HepG2 (cell line): ENCODE results near the gene GLYR1. TPM values are rescaled to one million over a fixed set of nuclear protein-coding genes. Genes with fewer than 3 reads are reported as not detected.
A peak's percentile ranks its signal among the peaks of the same experiment; 100 is the strongest.

ENCODE experiments used
- ARNT2 ChIP-seq: sonication (generic); formaldehyde crosslinking; IDR thresholded peaks from 2 replicates; pipeline ENCODE4 v1.8.0; 2022; ENCODE audit warnings: mild to moderate bottlenecking, low read depth, missing genetic modification reagents, moderate library complexity
- ATAD3A ChIP-seq: sonication (generic); formaldehyde crosslinking; IDR thresholded peaks from 2 replicates; pipeline ENCODE4 v1.4.0; 2020; ENCODE audit warnings: missing genetic modification reagents
- HOXD1 ChIP-seq: sonication (generic); formaldehyde crosslinking; IDR thresholded peaks from 2 replicates; pipeline ENCODE4 v1.5.0; 2020; ENCODE audit warnings: missing genetic modification reagents
- IKZF1 ChIP-seq: fragments of 450-650 bp; IDR thresholded peaks from 2 replicates; pipeline ENCODE4 v1.7.1; 2016
- KMT2A ChIP-seq: sonication (generic); formaldehyde crosslinking; IDR thresholded peaks from 2 replicates; pipeline ENCODE4 v1.4.0; 2020; ENCODE audit warnings: missing genetic modification reagents
- MED8 ChIP-seq: sonication (generic); formaldehyde crosslinking; IDR thresholded peaks from 2 replicates; pipeline ENCODE4 v1.8.1; 2023; ENCODE audit warnings: mild to moderate bottlenecking, missing genetic modification reagents; ENCODE audit not compliant: insufficient replicate concordance
- MXD4 ChIP-seq: IDR thresholded peaks from 2 replicates; pipeline ENCODE4 v1.6.1; 2016; ENCODE audit warnings: mild to moderate bottlenecking, missing biosample characterization, missing genetic modification reagents
- NCOA2 ChIP-seq: sonication (generic); formaldehyde crosslinking; IDR thresholded peaks from 2 replicates; pipeline ENCODE4 v1.8.0; 2022; ENCODE audit warnings: inconsistent platforms
- PHB2 ChIP-seq: fragments of 450-650 bp; IDR thresholded peaks from 2 replicates; pipeline ENCODE4 v1.6.1; 2018; ENCODE audit not compliant: partially characterized antibody
- RBFOX2 ChIP-seq: fragments of 200-400 bp; formaldehyde crosslinking; IDR thresholded peaks from 2 replicates; pipeline ENCODE4 v1.6.1; 2017; ENCODE audit warnings: low read depth, mild to moderate bottlenecking, low read length
- SIN3B ChIP-seq: fragments of 150-350 bp; IDR thresholded peaks from 2 replicates; pipeline ENCODE4 v1.6.1; 2014; ENCODE audit warnings: low read length
- SP5 ChIP-seq: IDR thresholded peaks from 2 replicates; pipeline ENCODE4 v1.6.1; 2016; ENCODE audit warnings: low read depth, borderline replicate concordance
- ZFP90 ChIP-seq: sonication (generic); formaldehyde crosslinking; IDR thresholded peaks from 2 replicates; pipeline ENCODE4 v1.8.0; 2022; ENCODE audit warnings: missing genetic modification reagents, mild to moderate bottlenecking, inconsistent platforms, borderline replicate concordance
- ZFP91 ChIP-seq: sonication (generic); formaldehyde crosslinking; IDR thresholded peaks from 2 replicates; pipeline ENCODE4 v1.9.0; 2022; ENCODE audit warnings: missing genetic modification reagents, mild to moderate bottlenecking, borderline replicate concordance
- ZIK1 ChIP-seq: sonication (generic); formaldehyde crosslinking; IDR thresholded peaks from 2 replicates; pipeline ENCODE4 v1.5.0; 2020; ENCODE audit warnings: mild to moderate bottlenecking, low read depth, missing genetic modification reagents, borderline replicate concordance
- ZNF674 ChIP-seq: sonication (generic); formaldehyde crosslinking; IDR thresholded peaks from 2 replicates; pipeline ENCODE4 v1.5.0; 2020; ENCODE audit warnings: low read depth, mild to moderate bottlenecking, missing genetic modification reagents
- ZNF782 ChIP-seq: sonication (generic); formaldehyde crosslinking; IDR thresholded peaks from 2 replicates; pipeline ENCODE4 v1.4.0; 2020; ENCODE audit warnings: missing genetic modification reagents, mild to moderate bottlenecking, borderline replicate concordance
- polyA plus RNA-seq, 8 experiments: library from polyadenylated mRNA; depleted of rRNA in 3 of 8; stranded (reverse) in 7 of 8; unstranded in 1 of 8; fragments of >200 nt; fragmentation: Illumina TruSeq in 4 of 8; extraction: Trizol in 4 of 8; gene quantifications; 2 replicates each; pipeline versions ENCODE4 v1.2.1 to v1.2.3, GENCODE V29; 2011 to 2016; ENCODE audit warnings: low read depth in 4 of 8, missing spikeins in 1 of 8, mixed read lengths in 1 of 8; ENCODE audit not compliant: insufficient read depth in 1 of 8
- total RNA-seq, 5 experiments: library from RNA; depleted of rRNA; stranded (reverse); fragments of >200 nt; fragmentation: Illumina TruSeq; extraction: Trizol; gene quantifications; 2 replicates each; pipeline ENCODE4 v1.2.3, GENCODE V29; 2016; ENCODE audit warnings: low read depth in 1 of 5
- TF ChIP-seq, protein P1 (sequence below), 2 experiments: IDR thresholded peaks; 2 replicates each; pipeline ENCODE4 v1.6.1; 2011 to 2012; ENCODE audit warnings: low read length in 2 of 2, borderline replicate concordance in 1 of 2, low read depth in 1 of 2, mild to moderate bottlenecking in 1 of 2, moderate library complexity in 1 of 2
- TF ChIP-seq, protein P2 (sequence below): sonication (generic); formaldehyde crosslinking; IDR thresholded peaks from 2 replicates; pipeline ENCODE4 v1.4.0; 2020; ENCODE audit warnings: mild to moderate bottlenecking, missing genetic modification reagents
- TF ChIP-seq, protein P3 (sequence below): IDR thresholded peaks from 2 replicates; pipeline ENCODE4 v1.6.1; 2016; ENCODE audit warnings: control low read depth
- TF ChIP-seq, protein P4 (sequence below): IDR thresholded peaks from 2 replicates; pipeline ENCODE4 v1.6.1; 2016; ENCODE audit warnings: missing genetic modification reagents, missing compliant biosample characterization

Gene GLYR1
- total and polyA plus RNA-seq, 2 of the 13 experiments (the other 11 are each of a cell fraction or from before 2014, with no cell fraction given), result 28.3 to 48.7 TPM

- TF ChIP-seq, protein P1, sequence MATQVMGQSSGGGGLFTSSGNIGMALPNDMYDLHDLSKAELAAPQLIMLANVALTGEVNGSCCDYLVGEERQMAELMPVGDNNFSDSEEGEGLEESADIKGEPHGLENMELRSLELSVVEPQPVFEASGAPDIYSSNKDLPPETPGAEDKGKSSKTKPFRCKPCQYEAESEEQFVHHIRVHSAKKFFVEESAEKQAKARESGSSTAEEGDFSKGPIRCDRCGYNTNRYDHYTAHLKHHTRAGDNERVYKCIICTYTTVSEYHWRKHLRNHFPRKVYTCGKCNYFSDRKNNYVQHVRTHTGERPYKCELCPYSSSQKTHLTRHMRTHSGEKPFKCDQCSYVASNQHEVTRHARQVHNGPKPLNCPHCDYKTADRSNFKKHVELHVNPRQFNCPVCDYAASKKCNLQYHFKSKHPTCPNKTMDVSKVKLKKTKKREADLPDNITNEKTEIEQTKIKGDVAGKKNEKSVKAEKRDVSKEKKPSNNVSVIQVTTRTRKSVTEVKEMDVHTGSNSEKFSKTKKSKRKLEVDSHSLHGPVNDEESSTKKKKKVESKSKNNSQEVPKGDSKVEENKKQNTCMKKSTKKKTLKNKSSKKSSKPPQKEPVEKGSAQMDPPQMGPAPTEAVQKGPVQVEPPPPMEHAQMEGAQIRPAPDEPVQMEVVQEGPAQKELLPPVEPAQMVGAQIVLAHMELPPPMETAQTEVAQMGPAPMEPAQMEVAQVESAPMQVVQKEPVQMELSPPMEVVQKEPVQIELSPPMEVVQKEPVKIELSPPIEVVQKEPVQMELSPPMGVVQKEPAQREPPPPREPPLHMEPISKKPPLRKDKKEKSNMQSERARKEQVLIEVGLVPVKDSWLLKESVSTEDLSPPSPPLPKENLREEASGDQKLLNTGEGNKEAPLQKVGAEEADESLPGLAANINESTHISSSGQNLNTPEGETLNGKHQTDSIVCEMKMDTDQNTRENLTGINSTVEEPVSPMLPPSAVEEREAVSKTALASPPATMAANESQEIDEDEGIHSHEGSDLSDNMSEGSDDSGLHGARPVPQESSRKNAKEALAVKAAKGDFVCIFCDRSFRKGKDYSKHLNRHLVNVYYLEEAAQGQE (IDR thresholded peaks at IDR 0.05; ENCODE audit: borderline replicate concordance in 1 of 2, low read depth in 1 of 2, low read length in 2 of 2), result no peak
- TF ChIP-seq ARNT2 (CRISPR knock-in tag) (no peak), ZFP91 (CRISPR knock-in tag) (peak; percentile 78), SP5 (CRISPR knock-in tag) (peak; percentile 88), ZIK1 (CRISPR knock-in tag) (no peak), IKZF1 (no peak), MED8 (no peak), ZNF782 (CRISPR knock-in tag) (no peak), MXD4 (no peak), SIN3B (no peak), ZFP90 (CRISPR knock-in tag) (no peak), HOXD1 (CRISPR knock-in tag) (no peak), ATAD3A (CRISPR knock-in tag) (no peak), ZNF674 (CRISPR knock-in tag) (no peak), NCOA2 (CRISPR knock-in tag) (no peak), KMT2A (CRISPR knock-in tag) (peak; percentile 30; the same call in 1 of the 2 replicates), PHB2 (no peak), RBFOX2 (peak; percentile 30)
- TF ChIP-seq, protein P2, sequence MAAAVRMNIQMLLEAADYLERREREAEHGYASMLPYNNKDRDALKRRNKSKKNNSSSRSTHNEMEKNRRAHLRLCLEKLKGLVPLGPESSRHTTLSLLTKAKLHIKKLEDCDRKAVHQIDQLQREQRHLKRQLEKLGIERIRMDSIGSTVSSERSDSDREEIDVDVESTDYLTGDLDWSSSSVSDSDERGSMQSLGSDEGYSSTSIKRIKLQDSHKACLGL (CRISPR knock-in tag), result no peak
- TF ChIP-seq, protein P3, sequence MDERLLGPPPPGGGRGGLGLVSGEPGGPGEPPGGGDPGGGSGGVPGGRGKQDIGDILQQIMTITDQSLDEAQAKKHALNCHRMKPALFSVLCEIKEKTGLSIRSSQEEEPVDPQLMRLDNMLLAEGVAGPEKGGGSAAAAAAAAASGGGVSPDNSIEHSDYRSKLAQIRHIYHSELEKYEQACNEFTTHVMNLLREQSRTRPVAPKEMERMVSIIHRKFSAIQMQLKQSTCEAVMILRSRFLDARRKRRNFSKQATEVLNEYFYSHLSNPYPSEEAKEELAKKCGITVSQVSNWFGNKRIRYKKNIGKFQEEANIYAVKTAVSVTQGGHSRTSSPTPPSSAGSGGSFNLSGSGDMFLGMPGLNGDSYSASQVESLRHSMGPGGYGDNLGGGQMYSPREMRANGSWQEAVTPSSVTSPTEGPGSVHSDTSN (CRISPR knock-in tag), result no peak
- TF ChIP-seq, protein P4, sequence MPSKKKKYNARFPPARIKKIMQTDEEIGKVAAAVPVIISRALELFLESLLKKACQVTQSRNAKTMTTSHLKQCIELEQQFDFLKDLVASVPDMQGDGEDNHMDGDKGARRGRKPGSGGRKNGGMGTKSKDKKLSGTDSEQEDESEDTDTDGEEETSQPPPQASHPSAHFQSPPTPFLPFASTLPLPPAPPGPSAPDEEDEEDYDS (CRISPR knock-in tag), result peak; percentile 78
Measured at GRCh38 chr16:4801962-4802658, 45.0 kb downstream of the GLYR1 start, which contains the start of gene ROGDI (continued).
